K562 (cell line): ENCODE results near the gene TNFRSF18.

Source experiments
- CHD2 ChIP-seq: IDR thresholded peaks from 2 replicates; pipeline ENCODE4 v1.6.1; 2011; ENCODE audit warnings: low read depth, low read length
- CREB1 ChIP-seq, 2 experiments: sonication (generic) in 1 of 2; formaldehyde crosslinking in 1 of 2; IDR thresholded peaks; 2 replicates each; pipeline versions ENCODE4 v1.6.1 to v1.8.0; 2012 to 2022; ENCODE audit warnings: inconsistent platforms in 1 of 2, mild to moderate bottlenecking in 1 of 2, missing genetic modification reagents in 1 of 2, moderate library complexity in 1 of 2
- KDM4B ChIP-seq, 2 experiments: fragments of 450-650 bp in 1 of 2; sonication (generic) in 1 of 2; IDR thresholded peaks; 2 replicates each; pipeline ENCODE4 v1.6.1; 2016 to 2017; ENCODE audit warnings: borderline replicate concordance in 2 of 2, antibody characterized with exemption in 1 of 2, low read depth in 1 of 2, mild to moderate bottlenecking in 1 of 2
- MYC ChIP-seq, 2 experiments: fragments of 250-450 bp in 1 of 2; sonication (Bioruptor Pico) in 1 of 2; IDR thresholded peaks; 2 replicates each; pipeline versions ENCODE4 v1.5.1 to v1.6.1; 2012 to 2021; ENCODE audit warnings: low read depth in 2 of 2, borderline replicate concordance in 1 of 2, improper control_type of control experiment in 1 of 2, low read length in 1 of 2, mild to moderate bottlenecking in 1 of 2, moderate library complexity in 1 of 2
- NR2C2 ChIP-seq, 2 experiments: fragments of 200-800 bp in 1 of 2; sonication (Bioruptor generic) in 1 of 2; sonication (generic) in 1 of 2; formaldehyde crosslinking in 1 of 2; IDR thresholded peaks; 2 replicates each; pipeline versions ENCODE4 v1.6.1 to v1.8.0; 2016 to 2022; ENCODE audit warnings: mild to moderate bottlenecking in 1 of 2, missing compliant biosample characterization in 1 of 2, missing genetic modification characterization in 1 of 2, missing genetic modification reagents in 1 of 2
- RFX5 ChIP-seq: IDR thresholded peaks from 2 replicates; pipeline ENCODE4 v1.6.1; 2011; ENCODE audit warnings: low read depth, mild to moderate bottlenecking, improper control_type of control experiment, low read length
- SUPT5H ChIP-seq: fragments of 450-650 bp; IDR thresholded peaks from 2 replicates; pipeline ENCODE4 v1.6.1; 2016
- ZC3H4 ChIP-seq: sonication (generic); formaldehyde crosslinking; IDR thresholded peaks from 2 replicates; pipeline ENCODE4 v1.9.0; 2021; ENCODE audit warnings: missing genetic modification reagents, borderline replicate concordance
- ZNF133 ChIP-seq: fragments of 250-450 bp; sonication (Bioruptor Pico); IDR thresholded peaks from 2 replicates; pipeline ENCODE4 v1.4.0; 2020; ENCODE audit warnings: mild to moderate bottlenecking
- ZNF274 ChIP-seq: IDR thresholded peaks from 2 replicates; pipeline ENCODE4 v1.6.1; 2011; ENCODE audit warnings: low read depth, mild to moderate bottlenecking, low read length, moderate library complexity, borderline replicate concordance
- TF ChIP-seq, protein P1 (sequence below): sonication (generic); formaldehyde crosslinking; IDR thresholded peaks from 2 replicates; pipeline ENCODE4 v1.8.0; 2023; ENCODE audit warnings: mild to moderate bottlenecking, missing genetic modification reagents

DNA sequence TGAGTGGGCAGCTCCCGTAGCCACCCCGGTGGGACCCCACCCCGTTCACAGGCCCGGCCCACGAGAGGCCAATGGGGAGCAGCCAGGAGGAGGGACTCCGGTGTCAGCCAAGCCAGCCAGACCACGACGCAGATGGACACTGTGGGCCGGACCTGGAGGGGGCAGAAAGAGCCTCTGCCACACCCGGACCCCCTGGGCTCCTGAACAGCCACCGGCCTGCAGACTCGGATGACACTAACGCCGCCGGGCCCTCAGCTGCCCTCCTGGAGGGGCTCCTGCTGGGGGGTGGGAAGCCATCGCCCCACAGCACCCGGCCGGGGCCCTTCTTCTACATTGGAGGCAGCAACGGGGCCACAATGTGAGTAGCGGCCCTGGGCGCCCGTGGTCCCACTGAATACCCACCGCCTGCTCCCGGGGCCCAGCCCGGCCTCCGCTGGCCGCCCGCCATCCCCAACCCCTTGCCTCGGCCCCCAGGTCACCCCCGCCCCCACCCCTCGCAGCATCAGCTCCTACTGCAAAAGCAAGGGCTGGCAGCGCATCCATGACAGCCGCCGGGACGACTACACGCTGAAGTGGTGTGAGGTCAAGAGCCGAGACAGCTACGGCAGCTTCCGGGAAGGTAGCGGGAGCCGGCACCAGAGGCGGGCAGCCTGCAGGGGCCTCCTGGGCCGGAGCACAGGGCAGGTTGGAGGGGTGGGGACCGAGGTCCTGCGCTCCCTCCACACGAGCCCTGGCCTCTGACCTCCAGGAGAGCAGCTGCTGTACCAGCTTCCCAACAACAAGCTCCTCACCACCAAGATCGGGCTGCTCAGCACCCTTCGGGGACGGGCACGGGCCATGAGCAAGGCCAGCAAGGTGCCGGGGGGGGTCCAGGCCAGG, 26.2 kb downstream of the TNFRSF18 start:
- no peak for TF ChIP-seq KDM4B (IDR thresholded peaks at IDR 0.05; ENCODE audit: borderline replicate concordance in 2 of 2, low read depth in 1 of 2)
- TF ChIP-seq ZC3H4 (CRISPR knock-in tag): no peak
- TF ChIP-seq SUPT5H: no peak
- no peak for TF ChIP-seq ZNF274
- no peak for TF ChIP-seq NR2C2 (CRISPR knock-in tag; IDR thresholded peaks at IDR 0.05)
- no peak for TF ChIP-seq NR2C2 (tag; IDR thresholded peaks at IDR 0.05)
- TF ChIP-seq MYC (IDR thresholded peaks at IDR 0.05; ENCODE audit: low read depth, low read length): no peak
- TF ChIP-seq MYC (CRISPR knock-in tag; IDR thresholded peaks at IDR 0.05; ENCODE audit: borderline replicate concordance, low read depth): no peak
- no peak for TF ChIP-seq ZNF133
- TF ChIP-seq CHD2: no peak
- no peak for TF ChIP-seq CREB1 (IDR thresholded peaks at IDR 0.05)
- no peak for TF ChIP-seq CREB1 (CRISPR knock-in tag; IDR thresholded peaks at IDR 0.05)
- TF ChIP-seq RFX5: no peak
- TF ChIP-seq, protein P1, sequence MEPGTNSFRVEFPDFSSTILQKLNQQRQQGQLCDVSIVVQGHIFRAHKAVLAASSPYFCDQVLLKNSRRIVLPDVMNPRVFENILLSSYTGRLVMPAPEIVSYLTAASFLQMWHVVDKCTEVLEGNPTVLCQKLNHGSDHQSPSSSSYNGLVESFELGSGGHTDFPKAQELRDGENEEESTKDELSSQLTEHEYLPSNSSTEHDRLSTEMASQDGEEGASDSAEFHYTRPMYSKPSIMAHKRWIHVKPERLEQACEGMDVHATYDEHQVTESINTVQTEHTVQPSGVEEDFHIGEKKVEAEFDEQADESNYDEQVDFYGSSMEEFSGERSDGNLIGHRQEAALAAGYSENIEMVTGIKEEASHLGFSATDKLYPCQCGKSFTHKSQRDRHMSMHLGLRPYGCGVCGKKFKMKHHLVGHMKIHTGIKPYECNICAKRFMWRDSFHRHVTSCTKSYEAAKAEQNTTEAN (CRISPR knock-in tag): no peak
